GM18873 (cell line): ENCODE data around the gene RASSF8.
A peak's percentile ranks its signal among the peaks of the same experiment; 100 is the strongest.

Experiments
- ATAC-seq: cut with Tn5 transposase; IDR thresholded peaks from one replicate; pipeline ENCODE4 v1.9.1; 2021; ENCODE audit warnings: mild to moderate bottlenecking, moderate library complexity, moderate number of reproducible peaks; ENCODE audit not compliant: unreplicated experiment, low FRiP score

The RASSF8 gene

GRCh38 chr12:26100666-26101349 lies 142.3 kb downstream of the RASSF8 start:
- no peak for ATAC-seq

- ATAC-seq: no peak
Observed at GRCh38 chr12:26101350-26101734, 142.9 kb downstream of the RASSF8 start.

- no peak for ATAC-seq
Observed at GRCh38 chr12:26101763-26102162, 143.3 kb downstream of the RASSF8 start.

- no peak for ATAC-seq
Observed at GRCh38 chr12:26102953-26103352, 144.5 kb downstream of the RASSF8 start.

GRCh38 chr12:26106347-26106746 lies 147.9 kb downstream of the RASSF8 start:
- ATAC-seq: no peak

GRCh38 chr12:26108915-26109314 lies 150.4 kb downstream of the RASSF8 start:
- ATAC-seq: no peak

GRCh38 chr12:26109343-26109881 lies 150.9 kb downstream of the RASSF8 start:
- no peak for ATAC-seq

GRCh38 chr12:26112232-26112631 lies 153.8 kb downstream of the RASSF8 start:
- no peak for ATAC-seq

- no peak for ATAC-seq
Observed at GRCh38 chr12:26112703-26113147, 154.2 kb downstream of the RASSF8 start.

GRCh38 chr12:26113181-26113654 lies 154.7 kb downstream of the RASSF8 start:
- no peak for ATAC-seq

- ATAC-seq: peak; percentile 49
Observed at GRCh38 chr12:26113853-26114719, 155.6 kb downstream of the RASSF8 start.

- no peak for ATAC-seq
Observed at GRCh38 chr12:26114720-26115401, 156.4 kb downstream of the RASSF8 start.

GRCh38 chr12:26116829-26117715 lies 158.6 kb downstream of the RASSF8 start:
- ATAC-seq: no peak

GRCh38 chr12:26118308-26118707 lies 159.8 kb downstream of the RASSF8 start:
- ATAC-seq: no peak

- ATAC-seq: peak; percentile 38
Observed at GRCh38 chr12:26119391-26119989, 161.0 kb downstream of the RASSF8 start.

- ATAC-seq: no peak
Observed at GRCh38 chr12:26120561-26121274, 162.2 kb downstream of the RASSF8 start.

GRCh38 chr12:26121323-26122060 lies 163.0 kb downstream of the RASSF8 start:
- no peak for ATAC-seq

GRCh38 chr12:26122061-26122680 lies 163.7 kb downstream of the RASSF8 start:
- ATAC-seq: no peak
